Hepatocyte (in vitro differentiated cells): ENCODE results near the gene PHGDH.
A peak's percentile ranks its signal among the peaks of the same experiment; 100 is the strongest.

Experiments
- EZH2 ChIP-seq: fragments of 200-600 bp; sonication (generic); IDR thresholded peaks from 2 replicates; pipeline ENCODE4 v1.6.1; 2016; ENCODE audit warnings: antibody characterized with exemption, mild to moderate bottlenecking, borderline replicate concordance
- EZH2phosphoT487 ChIP-seq: fragments of 200-600 bp; sonication (generic); IDR thresholded peaks from one replicate; pipeline ENCODE4 v1.6.1; 2018; ENCODE audit warnings: antibody characterized with exemption, mild to moderate bottlenecking, low read depth, moderate library complexity; ENCODE audit not compliant: unreplicated experiment, severe bottlenecking
- TF ChIP-seq, protein P1 (sequence below): fragments of 200-600 bp; sonication (generic); IDR thresholded peaks from 2 replicates; pipeline ENCODE4 v1.5.1; 2016; ENCODE audit warnings: antibody characterized with exemption, mild to moderate bottlenecking; ENCODE audit not compliant: poor library complexity

DNA sequence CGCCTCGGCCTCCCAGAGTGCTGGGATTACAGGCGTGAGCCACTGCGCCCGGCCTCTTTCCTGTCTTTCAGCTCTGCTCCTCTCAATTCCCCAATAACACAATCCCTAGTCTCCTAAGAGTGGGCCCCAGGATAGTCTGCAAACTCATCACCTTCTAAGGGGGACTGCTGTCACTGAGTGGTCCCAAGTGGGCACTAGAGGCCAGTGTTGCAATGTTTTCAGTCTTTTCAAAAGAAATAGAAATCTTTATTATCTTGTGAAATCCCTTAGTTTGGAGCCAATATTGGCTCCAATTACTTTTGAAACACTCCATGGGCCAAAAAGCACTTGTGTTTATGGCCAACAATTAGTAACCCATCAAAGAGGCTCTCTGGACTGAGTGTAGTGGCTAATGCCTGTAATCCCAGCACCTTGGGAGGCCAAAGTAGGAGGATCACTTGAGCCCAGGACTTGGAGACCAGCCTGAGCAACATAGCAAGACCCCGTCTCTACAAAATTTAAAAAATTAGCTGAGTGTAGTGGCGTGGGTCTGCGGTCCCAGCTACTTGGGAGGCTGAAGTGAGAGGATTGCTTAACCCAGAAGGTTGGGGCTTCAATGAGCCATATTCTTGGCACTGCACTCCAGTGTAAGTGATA lies 35.0 kb upstream of the PHGDH start:
- TF ChIP-seq, protein P1, sequence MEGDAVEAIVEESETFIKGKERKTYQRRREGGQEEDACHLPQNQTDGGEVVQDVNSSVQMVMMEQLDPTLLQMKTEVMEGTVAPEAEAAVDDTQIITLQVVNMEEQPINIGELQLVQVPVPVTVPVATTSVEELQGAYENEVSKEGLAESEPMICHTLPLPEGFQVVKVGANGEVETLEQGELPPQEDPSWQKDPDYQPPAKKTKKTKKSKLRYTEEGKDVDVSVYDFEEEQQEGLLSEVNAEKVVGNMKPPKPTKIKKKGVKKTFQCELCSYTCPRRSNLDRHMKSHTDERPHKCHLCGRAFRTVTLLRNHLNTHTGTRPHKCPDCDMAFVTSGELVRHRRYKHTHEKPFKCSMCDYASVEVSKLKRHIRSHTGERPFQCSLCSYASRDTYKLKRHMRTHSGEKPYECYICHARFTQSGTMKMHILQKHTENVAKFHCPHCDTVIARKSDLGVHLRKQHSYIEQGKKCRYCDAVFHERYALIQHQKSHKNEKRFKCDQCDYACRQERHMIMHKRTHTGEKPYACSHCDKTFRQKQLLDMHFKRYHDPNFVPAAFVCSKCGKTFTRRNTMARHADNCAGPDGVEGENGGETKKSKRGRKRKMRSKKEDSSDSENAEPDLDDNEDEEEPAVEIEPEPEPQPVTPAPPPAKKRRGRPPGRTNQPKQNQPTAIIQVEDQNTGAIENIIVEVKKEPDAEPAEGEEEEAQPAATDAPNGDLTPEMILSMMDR: peak; percentile 35
- TF ChIP-seq EZH2 (no peak), EZH2phosphoT487 (no peak)
